ENCODE measurements around the gene KLHL1.
"Not testable (repeated sequence)": the region's sequence is repeated elsewhere in the genome, so short reads cannot be mapped to it uniquely, and the experiment has no call there.

Gene KLHL1

GRCh38 chr13:70108356-70109105 lies at the start of gene KLHL1:
TSS of gene KLHL1 (minus strand) at chr13:70108452. CDS start at chr13:70107699, 753 bp downstream.
- in situ Hi-C loops (cut with MboI; ENCODE audit: low sequenced_read_pairs): no loop called here

- in situ Hi-C loops (cut with MboI; ENCODE audit: low sequenced_read_pairs): not testable (repeated sequence)
These were observed 34.4 kb upstream of the KLHL1 start for GRCh38 chr13:70142658-70143057.

GRCh38 chr13:70128098-70128497 lies 19.8 kb upstream of the KLHL1 start:
- in situ Hi-C loops (cut with MboI; ENCODE audit: low sequenced_read_pairs): no loop called here

GRCh38 chr13:70125693-70126092 lies 17.4 kb upstream of the KLHL1 start:
- in situ Hi-C loops (cut with MboI; ENCODE audit: low sequenced_read_pairs): no loop called here

- in situ Hi-C loops (cut with MboI; ENCODE audit: low sequenced_read_pairs): no loop called here
These were observed 9.2 kb upstream of the KLHL1 start for GRCh38 chr13:70117338-70117905.

GRCh38 chr13:70107498-70108281 lies 562 bp downstream of the KLHL1 start, which contains the start of gene ATXN8OS:
TSS of gene ATXN8OS (plus strand) at chr13:70107826.
- in situ Hi-C loops (cut with MboI; ENCODE audit: low sequenced_read_pairs): no loop called here

- in situ Hi-C loops (cut with MboI; ENCODE audit: low sequenced_read_pairs): no loop called here
These were observed 1.1 kb downstream of the KLHL1 start for GRCh38 chr13:70107125-70107497.

GRCh38 chr13:70104481-70104880 lies 3.8 kb downstream of the KLHL1 start:
- in situ Hi-C loops (cut with MboI; ENCODE audit: low sequenced_read_pairs): no loop called here

- in situ Hi-C loops (cut with MboI; ENCODE audit: low sequenced_read_pairs): no loop called here
These were observed 9.6 kb downstream of the KLHL1 start for GRCh38 chr13:70098669-70099068.

- in situ Hi-C loops (cut with MboI; ENCODE audit: low sequenced_read_pairs): no loop called here
These were observed 18.1 kb downstream of the KLHL1 start for GRCh38 chr13:70090036-70090723.

- in situ Hi-C loops (cut with MboI; ENCODE audit: low sequenced_read_pairs): no loop called here
These were observed 19.3 kb downstream of the KLHL1 start for GRCh38 chr13:70088926-70089325.

- in situ Hi-C loops (cut with MboI; ENCODE audit: low sequenced_read_pairs): no loop called here
These were observed 21.0 kb downstream of the KLHL1 start for GRCh38 chr13:70087247-70087646.

GRCh38 chr13:70080012-70080411 lies 28.2 kb downstream of the KLHL1 start:
- in situ Hi-C loops (cut with MboI; ENCODE audit: low sequenced_read_pairs): no loop called here

- in situ Hi-C loops (cut with MboI; ENCODE audit: low sequenced_read_pairs): no loop called here
These were observed 53.7 kb downstream of the KLHL1 start for GRCh38 chr13:70054572-70054971.

- in situ Hi-C loops (cut with MboI; ENCODE audit: low sequenced_read_pairs): no loop called here
These were observed 56.7 kb downstream of the KLHL1 start for GRCh38 chr13:70051531-70051930.

- in situ Hi-C loops (cut with MboI; ENCODE audit: low sequenced_read_pairs): no loop called here
These were observed 64.6 kb downstream of the KLHL1 start for GRCh38 chr13:70043685-70044084.

GRCh38 chr13:70042193-70042592 lies 66.1 kb downstream of the KLHL1 start:
- in situ Hi-C loops (cut with MboI; ENCODE audit: low sequenced_read_pairs): no loop called here

GRCh38 chr13:70034286-70034685 lies 74.0 kb downstream of the KLHL1 start:
- in situ Hi-C loops (cut with MboI; ENCODE audit: low sequenced_read_pairs): no loop called here

GRCh38 chr13:70027551-70027950 lies 80.7 kb downstream of the KLHL1 start:
- in situ Hi-C loops (cut with MboI; ENCODE audit: low sequenced_read_pairs): no loop called here

- in situ Hi-C loops (cut with MboI; ENCODE audit: low sequenced_read_pairs): no loop called here
These were observed 84.7 kb downstream of the KLHL1 start for GRCh38 chr13:70023516-70023915.

- in situ Hi-C loops (cut with MboI; ENCODE audit: low sequenced_read_pairs): no loop called here
These were observed 85.6 kb downstream of the KLHL1 start for GRCh38 chr13:70022646-70023045.

Data from hTERT RPE-1 (cell line).